ENCODE measurements around the gene MEGF8. TPM values are rescaled to one million over a fixed set of nuclear protein-coding genes. Genes with fewer than 3 reads are reported as not detected.

The MEGF8 gene
- total RNA-seq = 1 to 10 TPM; 5.2 to 5.3 TPM

GRCh38 chr19:42325308-42325895 is at the start of gene MEGF8:
Gene MEGF8, plus strand, starts transcription at chr19:42325635. Its CDS starts 609 bp downstream, at chr19:42326244.
- Mint-ChIP-seq H3K4me1 (peaks cover 12% of the 10 kb centered on the region), H3K36me3 (ENCODE audit: low read depth) (no peaks in the 10 kb centered on the region), H3K9me3 (ENCODE audit: low read depth) (no peaks in the 10 kb centered on the region), H3K4me3 (peak within 1 kb of the TSS; percentile 80), H3K27me3 (peaks cover 12% of the 10 kb centered on the region), H3K27ac (peak within 1 kb of the TSS; percentile 69)
- peak; percentile 98 for ATAC-seq
- peak; percentile 99 for DNase-seq
- POLR2A ChIA-PET = no interaction called here
- intact Hi-C loops (cut with DNase I, micrococcal nuclease) = loop anchor here (1.0 to 2.0 kb wide), 17 partner anchors 23 to 928 kb away; partner anchors contain the start of genes ZNF526 (in 2 of the 2), BCKDHA (in 1 of the 2), DEDD2 (in 1 of the 2) and EXOSC5 (in 1 of the 2)
- CTCF ChIA-PET = no interaction called here

GRCh38 chr19:42276284-42276683 is 49.2 kb upstream of the MEGF8 start:
- no peaks in the 10 kb centered on the region for H3K27me3 Mint-ChIP-seq
- no peak for DNase-seq
- H3K36me3 Mint-ChIP-seq (ENCODE audit: low read depth) = peaks cover 25% of the 10 kb centered on the region
- H3K4me1 Mint-ChIP-seq = peaks cover 53% of the 10 kb centered on the region
- H3K27ac Mint-ChIP-seq = peak overlapping the region; percentile 76
- ChIA-PET CTCF (interaction anchor here (0.6 to 1.2 kb wide), 3 partner anchors 22 to 33 kb away, joined by 3 to 5 read pairs (median 3); no protein-coding TSS in a partner anchor), POLR2A (interaction anchor here (0.7 kb wide), 1 partner anchor 33 kb away, joined by 3 read pairs; no protein-coding TSS in a partner anchor)
- H3K9me3 Mint-ChIP-seq (ENCODE audit: low read depth) = no peaks in the 10 kb centered on the region
- no peak for ATAC-seq
- H3K4me3 Mint-ChIP-seq = peak overlapping the region; percentile 1
- intact Hi-C loops (cut with DNase I, micrococcal nuclease) = no loop called here

- Mint-ChIP-seq H3K4me3 (no peak overlapping the region), H3K9me3 (ENCODE audit: low read depth) (no peaks in the 10 kb centered on the region), H3K27me3 (no peaks in the 10 kb centered on the region), H3K36me3 (ENCODE audit: low read depth) (peaks cover 21% of the 10 kb centered on the region), H3K4me1 (peaks cover 52% of the 10 kb centered on the region), H3K27ac (peak overlapping the region; percentile 76)
- ATAC-seq = peak; percentile 44
- CTCF ChIA-PET = interaction anchor here (0.6 kb wide), 2 partner anchors 27 to 113 kb away, joined by 3 read pairs; no protein-coding TSS in a partner anchor
- POLR2A ChIA-PET = interaction anchor here (0.7 kb wide), 1 partner anchor 34 kb away, joined by 3 read pairs; no protein-coding TSS in a partner anchor
- intact Hi-C loops (cut with DNase I, micrococcal nuclease) = no loop called here
- DNase-seq = peak; percentile 60
Measured at GRCh38 chr19:42276821-42277220, 48.6 kb upstream of the MEGF8 start.

- intact Hi-C loops (cut with DNase I, micrococcal nuclease) = no loop called here
- ChIA-PET POLR2A (no interaction called here), CTCF (interaction anchor here (0.9 to 2.7 kb wide), 3 partner anchors 8 to 52 kb away, joined by 3 to 50 read pairs (median 34); partner anchors contain the start of genes CIC and GSK3A)
- peaks cover 61% of the 10 kb centered on the region for H3K4me1 Mint-ChIP-seq
- DNase-seq = no peak
- no peaks in the 10 kb centered on the region for H3K9me3 Mint-ChIP-seq (ENCODE audit: low read depth)
- H3K36me3 Mint-ChIP-seq (ENCODE audit: low read depth) = peaks cover 21% of the 10 kb centered on the region
- no peak for ATAC-seq
- H3K4me3 Mint-ChIP-seq = no peak overlapping the region
- H3K27me3 Mint-ChIP-seq = no peaks in the 10 kb centered on the region
- peak overlapping the region; percentile 34 for H3K27ac Mint-ChIP-seq
Measured at GRCh38 chr19:42277821-42278451, 47.5 kb upstream of the MEGF8 start.

GRCh38 chr19:42278452-42279154 is 46.8 kb upstream of the MEGF8 start:
- intact Hi-C loops (cut with DNase I, micrococcal nuclease) = loop anchor here in 1 of 2 experiments (1.0 kb wide), 1 partner anchor 8 kb away; no protein-coding TSS in a partner anchor
- Mint-ChIP-seq H3K9me3 (ENCODE audit: low read depth) (no peaks in the 10 kb centered on the region), H3K4me1 (peaks cover 61% of the 10 kb centered on the region), H3K27ac (peak overlapping the region; percentile 89), H3K36me3 (ENCODE audit: low read depth) (peaks cover 18% of the 10 kb centered on the region), H3K27me3 (no peaks in the 10 kb centered on the region), H3K4me3 (no peak overlapping the region)
- ATAC-seq = no peak
- ChIA-PET POLR2A (interaction anchor here (1.7 to 2.3 kb wide), 3 partner anchors 9 to 36 kb away, joined by 6 to 26 read pairs (median 10); partner anchors contain the start of genes CIC and GSK3A), CTCF (interaction anchor here (0.9 to 2.7 kb wide), 12 partner anchors 8 to 200 kb away, joined by 3 to 50 read pairs (median 6); partner anchors contain the start of genes CIC, ERF, GSK3A and ZNF526)
- no peak for DNase-seq

GRCh38 chr19:42279155-42279901 is 46.1 kb upstream of the MEGF8 start:
- no peak overlapping the region for H3K4me3 Mint-ChIP-seq
- H3K9me3 Mint-ChIP-seq (ENCODE audit: low read depth) = no peaks in the 10 kb centered on the region
- peaks cover 61% of the 10 kb centered on the region for H3K4me1 Mint-ChIP-seq
- H3K27ac Mint-ChIP-seq = peak overlapping the region; percentile 89
- peaks cover 14% of the 10 kb centered on the region for H3K36me3 Mint-ChIP-seq (ENCODE audit: low read depth)
- CTCF ChIA-PET = interaction anchor here (0.6 to 2.7 kb wide), 17 partner anchors 9 to 203 kb away, joined by 3 to 50 read pairs (median 4); partner anchors contain the start of genes CIC, ERF, GSK3A and ZNF526
- no peaks in the 10 kb centered on the region for H3K27me3 Mint-ChIP-seq
- POLR2A ChIA-PET = interaction anchor here (1.0 to 2.3 kb wide), 5 partner anchors 9 to 36 kb away, joined by 3 to 26 read pairs (median 8); partner anchors contain the start of genes CIC, GSK3A and PRR19
- intact Hi-C loops (cut with DNase I, micrococcal nuclease) = loop anchor here in 1 of 2 experiments (1.0 kb wide), 1 partner anchor 9 kb away; no protein-coding TSS in a partner anchor
- DNase-seq (no peak), ATAC-seq (no peak)

- Mint-ChIP-seq H3K4me1 (peaks cover 59% of the 10 kb centered on the region), H3K36me3 (ENCODE audit: low read depth) (peaks cover 9% of the 10 kb centered on the region), H3K9me3 (ENCODE audit: low read depth) (no peaks in the 10 kb centered on the region), H3K27ac (peak overlapping the region; percentile 89), H3K27me3 (no peaks in the 10 kb centered on the region), H3K4me3 (no peak overlapping the region)
- ATAC-seq = peak; percentile 43
- ChIA-PET CTCF (interaction anchor here (0.6 to 2.7 kb wide), 16 partner anchors 10 to 204 kb away, joined by 3 to 50 read pairs (median 4); partner anchors contain the start of genes CIC, ERF, GSK3A and ZNF526), POLR2A (interaction anchor here (1.0 to 2.3 kb wide), 5 partner anchors 10 to 37 kb away, joined by 3 to 26 read pairs (median 8); partner anchors contain the start of genes CIC, GSK3A and PRR19)
- peak; percentile 92 for DNase-seq
- intact Hi-C loops (cut with DNase I, micrococcal nuclease) = loop anchor here (1.0 to 5.0 kb wide), 9 partner anchors 10 to 1018 kb away; partner anchors contain the start of genes ARHGEF1 (in 1 of the 2), HNRNPUL1 (in 1 of the 2) and ZNF574 (in 1 of the 2)
Measured at GRCh38 chr19:42279902-42280814, 45.3 kb upstream of the MEGF8 start.

GRCh38 chr19:42280815-42281145 is 44.7 kb upstream of the MEGF8 start:
- Mint-ChIP-seq H3K36me3 (ENCODE audit: low read depth) (peaks cover 9% of the 10 kb centered on the region), H3K4me3 (no peak overlapping the region), H3K4me1 (peaks cover 59% of the 10 kb centered on the region), H3K27ac (no peak overlapping the region), H3K27me3 (no peaks in the 10 kb centered on the region), H3K9me3 (ENCODE audit: low read depth) (no peaks in the 10 kb centered on the region)
- DNase-seq = no peak
- no peak for ATAC-seq
- CTCF ChIA-PET = interaction anchor here (2.5 to 2.7 kb wide), 2 partner anchors 11 to 36 kb away, joined by 8 to 50 read pairs; partner anchors contain the start of gene GSK3A
- intact Hi-C loops (cut with DNase I, micrococcal nuclease) = loop anchor here (1.0 to 5.0 kb wide), 8 partner anchors 12 to 1018 kb away; partner anchors contain the start of genes ARHGEF1 (in 1 of the 2), HNRNPUL1 (in 1 of the 2) and ZNF574 (in 1 of the 2)
- POLR2A ChIA-PET = interaction anchor here (2.3 kb wide), 3 partner anchors 11 to 38 kb away, joined by 8 to 26 read pairs (median 10); partner anchors contain the start of genes CIC and GSK3A

GRCh38 chr19:42281146-42281826 is 44.1 kb upstream of the MEGF8 start:
- H3K4me3 Mint-ChIP-seq = no peak overlapping the region
- intact Hi-C loops (cut with DNase I, micrococcal nuclease) = loop anchor here (5.0 kb wide), 5 partner anchors 84 to 1019 kb away; partner anchors contain the start of genes ARHGEF1 (in 1 of the 2), HNRNPUL1 (in 1 of the 2) and ZNF574 (in 1 of the 2)
- no peaks in the 10 kb centered on the region for H3K27me3 Mint-ChIP-seq
- ChIA-PET CTCF (interaction anchor here (2.5 kb wide), 1 partner anchor 11 kb away, joined by 8 read pairs; no protein-coding TSS in a partner anchor), POLR2A (interaction anchor here (2.1 to 2.3 kb wide), 2 partner anchors 11 to 36 kb away, joined by 8 to 11 read pairs; no protein-coding TSS in a partner anchor)
- H3K9me3 Mint-ChIP-seq (ENCODE audit: low read depth) = no peaks in the 10 kb centered on the region
- H3K36me3 Mint-ChIP-seq (ENCODE audit: low read depth) = peaks cover 5% of the 10 kb centered on the region
- no peak for ATAC-seq
- peak; percentile 61 for DNase-seq
- H3K4me1 Mint-ChIP-seq = peaks cover 59% of the 10 kb centered on the region
- peak overlapping the region; percentile 74 for H3K27ac Mint-ChIP-seq

Measured in activated CD4-positive, alpha-beta T cell treated with anti-CD3 and anti-CD28 coated beads for 36 hours (primary cell).